Measurements from ENCODE around the gene HOOK2. TPM values are rescaled to one million over a fixed set of nuclear protein-coding genes. Genes with fewer than 3 reads are reported as not detected.
"Not testable (repeated sequence)": the region's sequence is repeated elsewhere in the genome, so short reads cannot be mapped to it uniquely, and the experiment has no call there.

Gene HOOK2, protein sequence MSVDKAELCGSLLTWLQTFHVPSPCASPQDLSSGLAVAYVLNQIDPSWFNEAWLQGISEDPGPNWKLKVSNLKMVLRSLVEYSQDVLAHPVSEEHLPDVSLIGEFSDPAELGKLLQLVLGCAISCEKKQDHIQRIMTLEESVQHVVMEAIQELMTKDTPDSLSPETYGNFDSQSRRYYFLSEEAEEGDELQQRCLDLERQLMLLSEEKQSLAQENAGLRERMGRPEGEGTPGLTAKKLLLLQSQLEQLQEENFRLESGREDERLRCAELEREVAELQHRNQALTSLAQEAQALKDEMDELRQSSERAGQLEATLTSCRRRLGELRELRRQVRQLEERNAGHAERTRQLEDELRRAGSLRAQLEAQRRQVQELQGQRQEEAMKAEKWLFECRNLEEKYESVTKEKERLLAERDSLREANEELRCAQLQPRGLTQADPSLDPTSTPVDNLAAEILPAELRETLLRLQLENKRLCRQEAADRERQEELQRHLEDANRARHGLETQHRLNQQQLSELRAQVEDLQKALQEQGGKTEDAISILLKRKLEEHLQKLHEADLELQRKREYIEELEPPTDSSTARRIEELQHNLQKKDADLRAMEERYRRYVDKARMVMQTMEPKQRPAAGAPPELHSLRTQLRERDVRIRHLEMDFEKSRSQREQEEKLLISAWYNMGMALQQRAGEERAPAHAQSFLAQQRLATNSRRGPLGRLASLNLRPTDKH
- total RNA-seq (16.9 TPM), polyA plus RNA-seq (1 to 10 TPM in 3 of 4 donors, under 1 TPM in 1; 0.24 to 1.9 (median 1.6) TPM)

DNA sequence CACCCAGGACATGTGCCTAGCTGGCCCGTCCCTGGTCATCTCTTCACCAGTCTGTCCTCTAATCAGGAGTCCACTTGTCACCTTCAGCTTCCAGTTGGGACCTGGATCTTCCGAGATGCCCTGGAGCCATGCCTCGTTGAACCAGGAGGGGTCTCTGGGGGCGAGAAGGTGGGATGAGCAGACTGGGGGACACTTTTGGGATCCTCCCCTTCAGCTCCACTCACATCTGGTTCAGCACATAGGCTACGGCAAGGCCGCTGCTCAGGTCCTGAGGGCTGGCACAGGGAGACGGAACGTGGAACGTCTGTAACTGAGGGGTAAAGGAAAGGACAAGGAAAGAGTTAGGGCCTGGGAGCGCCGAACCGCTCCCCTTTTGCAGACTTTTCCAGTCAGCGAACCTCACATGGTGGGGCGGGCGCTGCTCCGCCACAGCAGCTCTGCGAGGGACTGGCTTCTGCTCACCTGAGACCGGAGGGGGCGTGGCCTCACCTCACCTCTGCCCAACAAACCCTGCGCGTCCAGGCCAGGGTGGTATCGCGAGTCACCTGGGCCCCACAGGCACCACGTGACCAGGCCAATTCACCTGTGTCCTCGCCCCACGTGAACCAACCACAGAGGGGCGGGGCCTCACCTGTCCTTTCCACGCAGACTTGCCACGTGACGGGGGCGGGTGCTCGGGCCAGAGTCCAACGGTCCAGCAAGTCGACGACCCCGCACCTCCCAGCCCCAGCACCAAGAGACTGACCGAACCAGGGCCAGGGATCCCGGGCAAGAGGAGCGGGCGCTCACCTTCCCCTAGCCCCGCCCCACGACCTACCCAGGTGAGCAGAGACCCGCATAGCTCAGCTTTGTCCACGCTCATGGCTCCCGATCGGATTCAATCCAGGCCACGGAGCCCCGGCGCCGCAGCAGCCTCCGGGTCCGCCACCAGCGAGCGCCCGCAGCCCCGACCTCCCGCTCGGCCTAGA lies at the start of gene HOOK2:
Gene HOOK2, minus strand, starts transcription at position 965 of the 968 bp plus-strand sequence. Its CDS starts 103 bp downstream, at position 862.
- H3K4me1 ChIP-seq (ENCODE audit: control insufficient read depth, insufficient read depth, low read length, poor library complexity, severe bottlenecking), result peaks cover 38% of the 10 kb centered on the region
- Mint-ChIP-seq H3K9me3 (no peaks in the 10 kb centered on the region), H3K27me3 (peaks cover 5% of the 10 kb centered on the region), H3K4me3 (peak within 1 kb of the TSS; percentile 85 to 89 (median 88)), H3K27ac (peak within 1 kb of the TSS in 2 of 3 donors; percentile 72 to 88), H3K36me3 (peaks cover 3% of the 10 kb centered on the region), H3K4me1 (peaks cover 5 to 41% (median 23%) of the 10 kb centered on the region in 4 donors)
- H3K9me3 ChIP-seq (ENCODE audit: control insufficient read depth in 2 of 2, low read length in 2 of 2), result no peaks in the 10 kb centered on the region
- H3K27ac ChIP-seq (ENCODE audit: insufficient read depth, low read length, poor library complexity, severe bottlenecking), result peak within 1 kb of the TSS; percentile 74
- H3K36me3 ChIP-seq (ENCODE audit: control insufficient read depth, insufficient read depth, low read length), result no peaks in the 10 kb centered on the region
- ATAC-seq (ENCODE audit: low read depth in 2 of 2) (no peak), DNase-seq (peak in 2 of 3 donors; percentile 33 to 49)
- no peaks in the 10 kb centered on the region for H3K27me3 ChIP-seq (ENCODE audit: control insufficient read depth, insufficient read depth, low read length)
- peak within 1 kb of the TSS; percentile 51 for H3K4me3 ChIP-seq (ENCODE audit: low read depth, low read length)

DNA sequence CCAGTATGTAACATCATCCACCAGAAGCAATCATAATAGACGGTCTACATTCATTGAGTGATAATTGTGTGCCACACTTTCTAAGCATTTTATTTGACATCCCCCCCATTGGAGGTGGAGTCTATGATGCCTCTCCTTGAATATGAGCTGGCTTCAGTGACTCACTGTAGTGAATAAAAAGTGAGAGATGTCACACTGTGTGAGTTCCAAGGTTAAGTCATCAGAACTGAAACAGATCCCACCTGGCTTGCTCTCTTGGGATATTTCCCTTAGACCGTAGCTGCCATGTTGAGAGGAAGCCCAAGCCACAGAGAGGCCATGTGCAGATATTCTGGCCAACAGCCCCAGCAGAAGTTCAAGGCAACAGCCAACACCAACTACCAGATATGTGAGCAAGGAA lies 46.4 kb upstream of the HOOK2 start:
- peaks cover 12% of the 10 kb centered on the region for H3K27me3 Mint-ChIP-seq

DNA sequence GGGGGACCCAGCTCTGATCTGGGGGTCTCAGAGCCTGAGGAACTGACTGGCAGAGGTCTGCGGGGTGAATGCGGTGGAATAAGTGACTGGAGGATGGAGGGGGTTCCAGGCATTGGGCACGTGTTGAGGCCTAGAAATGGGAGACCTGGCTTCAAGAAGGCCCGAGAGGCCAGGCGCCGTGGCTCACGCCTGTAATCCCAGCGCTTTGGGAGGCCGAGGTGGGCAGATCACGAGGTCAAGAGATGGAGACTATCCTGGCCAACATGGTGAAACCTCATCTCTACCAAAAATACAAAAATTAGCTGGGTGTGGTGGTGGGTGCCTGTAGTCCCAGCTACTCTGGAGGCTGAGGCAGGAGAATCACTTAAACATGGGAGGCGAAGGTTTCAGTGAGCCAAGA lies 42.5 kb upstream of the HOOK2 start:
- H3K4me1 Mint-ChIP-seq; H3K36me3 ChIP-seq (ENCODE audit: control insufficient read depth, insufficient read depth, low read length); H3K9me3 ChIP-seq (ENCODE audit: control insufficient read depth in 2 of 2, low read length in 2 of 2); H3K27me3 Mint-ChIP-seq; H3K4me1 ChIP-seq (ENCODE audit: control insufficient read depth, insufficient read depth, low read length, poor library complexity, severe bottlenecking); H3K27me3 ChIP-seq (ENCODE audit: control insufficient read depth, insufficient read depth, low read length); H3K27ac Mint-ChIP-seq; H3K4me3 ChIP-seq (ENCODE audit: low read depth, low read length); ATAC-seq (ENCODE audit: low read depth in 2 of 2); H3K4me3 Mint-ChIP-seq; DNase-seq; H3K9me3 Mint-ChIP-seq; H3K27ac ChIP-seq (ENCODE audit: insufficient read depth, low read length, poor library complexity, severe bottlenecking): not testable (repeated sequence)
- peaks cover 11% of the 10 kb centered on the region for H3K36me3 Mint-ChIP-seq

More for the DNA sequence above, 46.4 kb upstream of the HOOK2 start:
- Histone ChIP-seq H3K9me3 (ENCODE audit: control insufficient read depth in 2 of 2, low read length in 2 of 2) (no peaks in the 10 kb centered on the region), H3K4me1 (ENCODE audit: control insufficient read depth, insufficient read depth, low read length, poor library complexity, severe bottlenecking) (peaks cover 6% of the 10 kb centered on the region), H3K36me3 (ENCODE audit: control insufficient read depth, insufficient read depth, low read length) (no peaks in the 10 kb centered on the region), H3K27ac (ENCODE audit: insufficient read depth, low read length, poor library complexity, severe bottlenecking) (no peak overlapping the region), H3K4me3 (ENCODE audit: low read depth, low read length) (no peak overlapping the region), H3K27me3 (ENCODE audit: control insufficient read depth, insufficient read depth, low read length) (no peaks in the 10 kb centered on the region)
- Mint-ChIP-seq H3K4me3 (no peak overlapping the region), H3K4me1 (peaks cover 0 to 8% (median 1%) of the 10 kb centered on the region in 4 donors), H3K36me3 (peaks cover 4% of the 10 kb centered on the region), H3K27ac (no peak overlapping the region), H3K9me3 (no peaks in the 10 kb centered on the region)
- DNase-seq (no peak), ATAC-seq (ENCODE audit: low read depth in 2 of 2) (no peak)

DNA sequence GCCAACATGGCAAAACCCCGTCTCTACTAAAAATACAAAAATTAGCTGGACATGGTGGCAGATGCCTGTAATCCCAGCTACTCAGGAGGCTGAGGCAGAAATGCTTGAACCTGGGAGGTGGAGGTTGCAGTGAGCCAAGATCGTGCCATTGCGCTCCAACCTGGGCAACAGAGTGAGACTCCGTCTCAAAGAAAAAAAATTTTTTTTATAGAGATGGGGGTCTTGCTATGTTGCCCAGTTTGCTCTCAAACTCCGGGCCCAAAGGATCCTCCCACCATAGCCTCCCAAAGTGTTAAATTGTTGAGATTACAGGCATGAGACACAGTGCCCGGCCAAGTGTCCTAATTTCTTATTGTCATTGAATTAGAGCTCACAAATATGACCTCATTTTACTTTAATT lies 41.8 kb upstream of the HOOK2 start:
- peaks cover 12% of the 10 kb centered on the region for H3K36me3 Mint-ChIP-seq
- H3K4me1 ChIP-seq (ENCODE audit: control insufficient read depth, insufficient read depth, low read length, poor library complexity, severe bottlenecking); H3K27ac Mint-ChIP-seq; H3K9me3 ChIP-seq (ENCODE audit: control insufficient read depth in 2 of 2, low read length in 2 of 2); H3K4me3 ChIP-seq (ENCODE audit: low read depth, low read length); H3K27ac ChIP-seq (ENCODE audit: insufficient read depth, low read length, poor library complexity, severe bottlenecking); H3K27me3 Mint-ChIP-seq; DNase-seq; H3K4me3 Mint-ChIP-seq; H3K4me1 Mint-ChIP-seq; ATAC-seq (ENCODE audit: low read depth in 2 of 2); H3K36me3 ChIP-seq (ENCODE audit: control insufficient read depth, insufficient read depth, low read length); H3K27me3 ChIP-seq (ENCODE audit: control insufficient read depth, insufficient read depth, low read length); H3K9me3 Mint-ChIP-seq: not testable (repeated sequence)

DNA sequence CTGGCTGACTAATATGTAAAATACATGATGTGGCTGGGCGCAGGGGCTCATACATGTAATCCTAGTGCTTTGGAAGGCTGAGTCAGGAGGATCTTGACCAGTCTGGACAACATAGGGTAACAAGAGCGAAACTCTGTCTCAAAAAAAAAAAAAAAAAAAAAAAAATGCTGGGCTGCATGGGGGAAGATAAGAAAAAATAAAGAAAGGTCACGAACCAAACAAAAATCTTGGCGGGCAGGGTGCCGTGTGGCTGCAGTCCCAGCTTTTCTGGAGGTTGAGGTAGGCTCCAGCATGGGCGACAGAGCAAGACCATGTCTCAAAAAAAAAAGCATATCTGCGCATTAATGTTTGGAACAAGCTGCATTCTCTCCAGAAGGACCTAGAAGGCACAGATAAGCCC lies 39.7 kb upstream of the HOOK2 start:
- peaks cover 12% of the 10 kb centered on the region for H3K36me3 Mint-ChIP-seq
- H3K27me3 Mint-ChIP-seq, result no peaks in the 10 kb centered on the region
- H3K9me3 Mint-ChIP-seq, result no peaks in the 10 kb centered on the region
- no peak overlapping the region for H3K27ac Mint-ChIP-seq
- Histone ChIP-seq H3K27ac (ENCODE audit: insufficient read depth, low read length, poor library complexity, severe bottlenecking) (no peak overlapping the region), H3K27me3 (ENCODE audit: control insufficient read depth, insufficient read depth, low read length) (no peaks in the 10 kb centered on the region), H3K9me3 (ENCODE audit: control insufficient read depth in 2 of 2, low read length in 2 of 2) (no peaks in the 10 kb centered on the region), H3K4me3 (ENCODE audit: low read depth, low read length) (no peak overlapping the region), H3K36me3 (ENCODE audit: control insufficient read depth, insufficient read depth, low read length) (peaks cover 6% of the 10 kb centered on the region), H3K4me1 (ENCODE audit: control insufficient read depth, insufficient read depth, low read length, poor library complexity, severe bottlenecking) (no peaks in the 10 kb centered on the region)
- ATAC-seq (ENCODE audit: low read depth in 2 of 2) (no peak), DNase-seq (no peak)
- H3K4me1 Mint-ChIP-seq, result no peaks in the 10 kb centered on the region
- H3K4me3 Mint-ChIP-seq, result no peak overlapping the region

DNA sequence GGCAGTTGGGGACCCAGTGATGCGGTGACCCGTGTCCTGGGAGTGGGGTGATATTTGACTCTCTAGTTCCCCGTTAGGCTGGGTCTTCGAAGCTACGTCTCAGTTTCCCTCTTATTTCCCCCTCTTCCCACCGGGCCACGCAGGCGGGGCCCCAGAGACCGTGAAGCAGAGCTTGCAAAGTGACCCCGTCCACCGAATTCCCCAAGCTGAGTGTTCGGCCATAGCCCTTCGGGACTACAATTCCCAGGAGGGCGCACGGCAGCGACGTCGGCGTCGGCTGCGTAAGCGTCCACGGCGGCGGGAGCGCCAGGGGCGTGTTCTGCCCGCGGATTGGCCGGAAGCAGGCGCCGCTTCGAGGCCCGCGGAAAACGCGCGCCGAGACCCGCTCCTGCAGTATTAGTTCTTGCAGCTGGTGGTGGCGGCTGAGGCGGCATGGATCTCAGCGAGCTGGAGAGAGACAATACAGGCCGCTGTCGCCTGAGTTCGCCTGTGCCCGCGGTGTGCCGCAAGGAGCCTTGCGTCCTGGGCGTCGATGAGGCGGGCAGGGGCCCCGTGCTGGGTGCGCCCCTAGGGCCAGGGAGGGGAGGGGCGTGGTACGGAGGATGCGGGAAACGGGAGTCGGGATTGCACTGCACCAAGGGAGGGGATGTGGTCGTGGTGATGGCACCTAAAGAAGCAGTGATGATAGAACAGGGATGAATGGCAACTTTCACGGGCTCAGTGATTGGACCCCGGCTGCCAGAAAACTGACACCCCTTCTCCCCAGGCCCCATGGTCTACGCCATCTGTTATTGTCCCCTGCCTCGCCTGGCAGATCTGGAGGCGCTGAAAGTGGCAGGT lies 31.1 kb upstream of the HOOK2 start, which contains the start of gene RNASEH2A:
Gene RNASEH2A, plus strand, starts transcription at position 343 of the 840 bp plus-strand sequence. Its CDS starts 90 bp downstream, at position 433.
- peak within 1 kb of the TSS; percentile 68 for H3K27ac ChIP-seq (ENCODE audit: insufficient read depth, low read length, poor library complexity, severe bottlenecking)
- H3K4me3 ChIP-seq (ENCODE audit: low read depth, low read length), result peak within 1 kb of the TSS; percentile 74
- no peaks in the 10 kb centered on the region for H3K27me3 ChIP-seq (ENCODE audit: control insufficient read depth, insufficient read depth, low read length)
- no peaks in the 10 kb centered on the region for H3K9me3 Mint-ChIP-seq
- peak within 1 kb of the TSS; percentile 89 to 99 (median 92) for H3K4me3 Mint-ChIP-seq
- H3K27me3 Mint-ChIP-seq, result peaks cover 4% of the 10 kb centered on the region
- DNase-seq (peak; percentile 75 to 94 (median 84)), ATAC-seq (ENCODE audit: low read depth in 2 of 2) (peak; percentile 86 to 89)
- H3K4me1 Mint-ChIP-seq, result peaks cover 5 to 27% (median 12%) of the 10 kb centered on the region in 4 donors
- H3K27ac Mint-ChIP-seq, result peak within 1 kb of the TSS in 2 of 3 donors; percentile 91 to 97
- H3K4me1 ChIP-seq (ENCODE audit: control insufficient read depth, insufficient read depth, low read length, poor library complexity, severe bottlenecking), result peaks cover 24% of the 10 kb centered on the region
- H3K36me3 ChIP-seq (ENCODE audit: control insufficient read depth, insufficient read depth, low read length), result peaks cover 2% of the 10 kb centered on the region
- H3K9me3 ChIP-seq (ENCODE audit: control insufficient read depth in 2 of 2, low read length in 2 of 2), result no peaks in the 10 kb centered on the region
- H3K36me3 Mint-ChIP-seq, result peaks cover 5% of the 10 kb centered on the region

Measured in CD4-positive, CD25-positive, alpha-beta regulatory T cell (primary cell).